HEK293 (cell line): ENCODE results near the gene TNFRSF1A.

Experiments used
- CTCF ChIA-PET: fragments of 350-600 bp; formaldehyde crosslinking; extraction: SDS; loops from one replicate; lab custom pipeline; 2021; ENCODE audit warnings: antibody characterized with exemption; lab: Yijun Ruan, JAX
- POLR2A ChIA-PET: fragments of 300-600 bp; formaldehyde crosslinking; extraction: SDS; loops from one replicate; lab custom pipeline; 2020; ENCODE audit warnings: antibody characterized with exemption, inconsistent platforms; lab: Yijun Ruan, JAX
- H3K27ac ChIP-seq: fragments of 200-500 bp; sonication (Bioruptor generic); 2 replicates; pipeline ENCODE4 v1.5.1; 2014; ENCODE audit warnings: low read depth, low read length, control low read depth, inconsistent platforms; ENCODE audit errors: extremely low read depth
- H3K36me3 ChIP-seq, 2 experiments: fragments of 200-500 bp in 1 of 2; sonication (Bioruptor generic) in 1 of 2; 1 replicate in 1 of 2; 2 replicates in 1 of 2; pipeline ENCODE4 v1.5.1; 2014 to 2017; ENCODE audit warnings: inconsistent platforms in 2 of 2, low read length in 2 of 2; ENCODE audit not compliant: control insufficient read depth in 2 of 2, insufficient read depth in 1 of 2
- H3K4me1 ChIP-seq: fragments of 200-500 bp; sonication (Bioruptor generic); 2 replicates; pipeline ENCODE4 v1.5.1; 2014; ENCODE audit warnings: mild to moderate bottlenecking, low read length, inconsistent platforms; ENCODE audit not compliant: control insufficient read depth, insufficient read depth
- H3K4me3 ChIP-seq: 2 replicates; pipeline ENCODE4 v1.5.1; 2011; ENCODE audit warnings: low read depth, mild to moderate bottlenecking, control low read depth, low read length, moderate library complexity
- H3K9me3 ChIP-seq: fragments of 200-500 bp; sonication (Bioruptor generic); 2 replicates; pipeline ENCODE4 v1.5.1; 2014; ENCODE audit warnings: low read depth, low read length, inconsistent platforms; ENCODE audit not compliant: control insufficient read depth, insufficient read depth
- GLIS1 ChIP-seq: fragments of 450-650 bp; formaldehyde crosslinking; IDR thresholded peaks from 2 replicates; pipeline ENCODE4 v1.5.1; 2016; ENCODE audit warnings: missing biosample characterization, missing genetic modification characterization
- MEIS1 ChIP-seq: sonication (generic); formaldehyde crosslinking; IDR thresholded peaks from 2 replicates; pipeline ENCODE4 v1.8.1; 2022; ENCODE audit warnings: missing genetic modification reagents, mild to moderate bottlenecking, borderline replicate concordance
- PRDM1 ChIP-seq: fragments of 450-650 bp; formaldehyde crosslinking; IDR thresholded peaks from 2 replicates; pipeline ENCODE4; 2016; ENCODE audit warnings: missing biosample characterization, missing genetic modification characterization
- REPIN1 ChIP-seq: fragments of 450-650 bp; formaldehyde crosslinking; IDR thresholded peaks from 2 replicates; pipeline ENCODE4 v1.5.1; 2017; ENCODE audit warnings: missing biosample characterization, missing genetic modification characterization, low read depth
- SP2 ChIP-seq: fragments of 450-650 bp; formaldehyde crosslinking; IDR thresholded peaks from 2 replicates; pipeline ENCODE4 v1.5.1; 2016; ENCODE audit warnings: missing biosample characterization, missing genetic modification characterization
- SP3 ChIP-seq: fragments of 450-650 bp; formaldehyde crosslinking; IDR thresholded peaks from 2 replicates; pipeline ENCODE4 v1.5.1; 2016; ENCODE audit warnings: missing biosample characterization, missing genetic modification characterization
- TCF7L2 ChIP-seq: IDR thresholded peaks from 2 replicates; pipeline ENCODE4 v1.6.1; 2011; ENCODE audit warnings: low read depth, mild to moderate bottlenecking, inconsistent platforms, low read length, moderate library complexity, borderline replicate concordance
- ZBTB49 ChIP-seq: fragments of 450-650 bp; formaldehyde crosslinking; IDR thresholded peaks from 2 replicates; pipeline ENCODE4 v1.5.1; 2016; ENCODE audit warnings: missing biosample characterization, missing genetic modification characterization, low read depth
- ZBTB8A ChIP-seq: fragments of 450-650 bp; formaldehyde crosslinking; IDR thresholded peaks from 2 replicates; pipeline ENCODE4 v1.5.1; 2016; ENCODE audit warnings: missing biosample characterization, missing genetic modification characterization
- ZFHX2 ChIP-seq: fragments of 450-650 bp; formaldehyde crosslinking; conservative IDR thresholded peaks from 2 replicates; pipeline ENCODE4 v1.5.1; 2016; ENCODE audit warnings: missing biosample characterization, missing genetic modification characterization
- ZIC2 ChIP-seq: fragments of 450-650 bp; formaldehyde crosslinking; IDR thresholded peaks from 2 replicates; pipeline ENCODE4 v1.5.1; 2016; ENCODE audit warnings: missing biosample characterization, missing genetic modification characterization
- ZNF132 ChIP-seq: fragments of 450-650 bp; formaldehyde crosslinking; IDR thresholded peaks from 2 replicates; pipeline ENCODE4 v1.5.1; 2017; ENCODE audit warnings: missing biosample characterization, missing genetic modification characterization, borderline replicate concordance
- ZNF140 ChIP-seq: fragments of 450-650 bp; formaldehyde crosslinking; IDR thresholded peaks from 2 replicates; pipeline ENCODE4 v1.5.1; 2016; ENCODE audit warnings: missing biosample characterization, missing genetic modification characterization
- ZNF335 ChIP-seq: fragments of 450-650 bp; formaldehyde crosslinking; conservative IDR thresholded peaks from 2 replicates; pipeline ENCODE4 v1.5.1; 2016; ENCODE audit warnings: missing biosample characterization, missing genetic modification characterization
- ZNF391 ChIP-seq: fragments of 450-650 bp; formaldehyde crosslinking; IDR thresholded peaks from 2 replicates; pipeline ENCODE4 v1.5.1; 2016; ENCODE audit warnings: low read depth, missing biosample characterization, missing genetic modification characterization, borderline replicate concordance
- ZSCAN16 ChIP-seq: fragments of 450-650 bp; formaldehyde crosslinking; IDR thresholded peaks from 2 replicates; pipeline ENCODE4 v1.5.1; 2016; ENCODE audit warnings: missing biosample characterization, missing genetic modification characterization
- TF ChIP-seq, protein P1 (sequence below): fragments of 450-650 bp; formaldehyde crosslinking; optimal IDR thresholded peaks from 2 replicates; pipeline ENCODE3; 2016; ENCODE audit warnings: missing biosample characterization, mild to moderate bottlenecking, missing genetic modification characterization
- TF ChIP-seq, protein P2 (sequence below): fragments of 450-650 bp; formaldehyde crosslinking; IDR thresholded peaks from 2 replicates; pipeline ENCODE4 v1.5.1; 2017; ENCODE audit warnings: missing biosample characterization, missing genetic modification characterization

Gene TNFRSF1A

GRCh38 chr12:6363330-6364043 lies 21.6 kb upstream of the TNFRSF1A start (continued):
- TF ChIP-seq, protein P1, sequence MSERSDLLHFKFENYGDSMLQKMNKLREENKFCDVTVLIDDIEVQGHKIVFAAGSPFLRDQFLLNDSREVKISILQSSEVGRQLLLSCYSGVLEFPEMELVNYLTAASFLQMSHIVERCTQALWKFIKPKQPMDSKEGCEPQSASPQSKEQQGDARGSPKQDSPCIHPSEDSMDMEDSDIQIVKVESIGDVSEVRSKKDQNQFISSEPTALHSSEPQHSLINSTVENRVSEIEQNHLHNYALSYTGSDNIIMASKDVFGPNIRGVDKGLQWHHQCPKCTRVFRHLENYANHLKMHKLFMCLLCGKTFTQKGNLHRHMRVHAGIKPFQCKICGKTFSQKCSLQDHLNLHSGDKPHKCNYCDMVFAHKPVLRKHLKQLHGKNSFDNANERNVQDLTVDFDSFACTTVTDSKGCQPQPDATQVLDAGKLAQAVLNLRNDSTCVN (tag by site-specific recombination): peak; percentile 28
- peak; percentile 60 for TF ChIP-seq SP3 (tag by site-specific recombination)
- TF ChIP-seq GLIS1 (tag by site-specific recombination): peak; percentile 90
- TF ChIP-seq, protein P2, sequence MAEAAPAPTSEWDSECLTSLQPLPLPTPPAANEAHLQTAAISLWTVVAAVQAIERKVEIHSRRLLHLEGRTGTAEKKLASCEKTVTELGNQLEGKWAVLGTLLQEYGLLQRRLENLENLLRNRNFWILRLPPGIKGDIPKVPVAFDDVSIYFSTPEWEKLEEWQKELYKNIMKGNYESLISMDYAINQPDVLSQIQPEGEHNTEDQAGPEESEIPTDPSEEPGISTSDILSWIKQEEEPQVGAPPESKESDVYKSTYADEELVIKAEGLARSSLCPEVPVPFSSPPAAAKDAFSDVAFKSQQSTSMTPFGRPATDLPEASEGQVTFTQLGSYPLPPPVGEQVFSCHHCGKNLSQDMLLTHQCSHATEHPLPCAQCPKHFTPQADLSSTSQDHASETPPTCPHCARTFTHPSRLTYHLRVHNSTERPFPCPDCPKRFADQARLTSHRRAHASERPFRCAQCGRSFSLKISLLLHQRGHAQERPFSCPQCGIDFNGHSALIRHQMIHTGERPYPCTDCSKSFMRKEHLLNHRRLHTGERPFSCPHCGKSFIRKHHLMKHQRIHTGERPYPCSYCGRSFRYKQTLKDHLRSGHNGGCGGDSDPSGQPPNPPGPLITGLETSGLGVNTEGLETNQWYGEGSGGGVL (tag by site-specific recombination): no peak
- TF ChIP-seq ZIC2: peak; percentile 76
- TF ChIP-seq SP2 (tag by site-specific recombination): 0 out of 2 replicates have a peak, but pooled peaks have one; percentile 7
- TF ChIP-seq ZFHX2 (tag by site-specific recombination): 0 out of 2 replicates have a peak, but pooled peaks have one; percentile 20
- no peak for TF ChIP-seq ZSCAN16 (tag by site-specific recombination)
- peak; percentile 1; the same call in 1 of the 2 replicates for TF ChIP-seq ZBTB8A (tag by site-specific recombination)

- Histone ChIP-seq H3K36me3 (no peaks in the 10 kb centered on the region), H3K4me1 (peaks cover 4% of the 10 kb centered on the region), H3K4me3 (no peak overlapping the region; the same call in 1 of the 2 replicates), H3K27ac (no peak overlapping the region), H3K9me3 (no peaks in the 10 kb centered on the region)
- ChIA-PET CTCF (interaction anchor here (0.6 to 1.2 kb wide), 3 partner anchors 26 to 79 kb away, joined by 3 to 5 read pairs (median 4); no protein-coding TSS in a partner anchor), POLR2A (interaction anchor here (1.1 to 1.9 kb wide), 6 partner anchors 8 to 27 kb away, joined by 3 to 15 read pairs (median 6); partner anchors contain the start of genes SCNN1A and TNFRSF1A)
- TF ChIP-seq REPIN1 (tag by site-specific recombination) (0 out of 2 replicates have a peak, but pooled peaks have one; percentile 52), ZNF335 (tag by site-specific recombination) (peak; percentile 69; the same call in 1 of the 2 replicates), ZBTB8A (tag by site-specific recombination) (peak; percentile 92; the same call in 1 of the 2 replicates), ZNF140 (tag by site-specific recombination) (no peak), MEIS1 (CRISPR knock-in tag) (no peak), ZNF132 (tag by site-specific recombination) (no peak), TCF7L2 (no peak)
Observed at GRCh38 chr12:6363010-6363329, 21.1 kb upstream of the TNFRSF1A start.

DNA sequence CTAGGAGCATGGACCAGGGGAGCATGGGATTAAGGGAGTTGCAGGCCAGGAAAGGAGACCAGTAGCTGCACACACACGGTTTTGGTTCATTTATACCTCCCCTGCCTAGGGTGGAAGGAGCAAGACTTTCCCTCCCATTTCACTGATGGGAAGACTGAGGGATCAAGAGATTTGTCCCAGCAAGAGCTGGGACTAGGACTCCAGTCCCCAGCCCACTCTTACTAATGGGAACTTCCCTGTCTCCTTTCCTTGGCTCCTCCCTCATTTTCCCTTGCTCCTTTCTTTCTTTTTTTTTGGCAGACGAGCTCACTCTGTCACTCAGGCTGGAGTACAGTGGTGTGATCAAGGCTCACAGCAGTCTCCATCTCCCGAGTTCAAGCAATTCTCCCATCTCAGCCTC lies 20.5 kb upstream of the TNFRSF1A start:
- TF ChIP-seq PRDM1 (tag by site-specific recombination) (0 out of 2 replicates have a peak, but pooled peaks have one; percentile 34), ZNF391 (no peak), ZBTB49 (tag by site-specific recombination) (no peak)
- CTCF ChIA-PET: interaction anchor here (0.7 to 1.2 kb wide), 3 partner anchors 25 to 85 kb away, joined by 3 to 5 read pairs (median 4); no protein-coding TSS in a partner anchor

More for the DNA sequence above, 20.5 kb upstream of the TNFRSF1A start:
- Histone ChIP-seq H3K36me3 (no peaks in the 10 kb centered on the region), H3K4me1 (peaks cover 4% of the 10 kb centered on the region), H3K4me3 (no peak overlapping the region), H3K9me3 (no peaks in the 10 kb centered on the region), H3K27ac (no peak overlapping the region)
- POLR2A ChIA-PET: interaction anchor here (1.1 to 1.9 kb wide), 6 partner anchors 9 to 26 kb away, joined by 3 to 15 read pairs (median 6); partner anchors contain the start of genes SCNN1A and TNFRSF1A
